SH-SY5Y (cell line): ENCODE results near the gene TYSND1.

Source experiments
- GATA2 ChIP-seq: IDR thresholded peaks from 2 replicates; pipeline ENCODE4 v1.6.1; 2011; ENCODE audit warnings: mild to moderate bottlenecking, low read depth, low read length
- GATA3 ChIP-seq: IDR thresholded peaks from 2 replicates; pipeline ENCODE4 v1.6.1; 2011; ENCODE audit warnings: low read depth, mild to moderate bottlenecking, low read length, moderate library complexity

- TF ChIP-seq GATA2, result no peak
- TF ChIP-seq GATA3, result no peak
Observed at GRCh38 chr10:70176441-70176840, 29.9 kb upstream of the TYSND1 start.
